Activated CD4-positive, alpha-beta memory T cell treated with anti-CD3 and anti-CD28 coated beads, Interleukin-2, amount 10 ng/mL, durations not matched to agents 7 days and 5 days (primary cell): ENCODE measurements around the gene SLC6A9. TPM values are rescaled to one million over a fixed set of nuclear protein-coding genes. Genes with fewer than 3 reads are reported as not detected.
A peak's percentile ranks its signal among the peaks of the same experiment; 100 is the strongest.

Experiments
- CTCF ChIA-PET: fragments of 350-600 bp; sonication (Branson Sonifier 250); formaldehyde crosslinking; loops from one replicate; lab custom pipeline; 2021; ENCODE audit warnings: antibody characterized with exemption, inconsistent platforms; lab: Charles Lee
- POLR2A ChIA-PET: fragments of 350-600 bp; sonication (Branson Sonifier 250); formaldehyde crosslinking; loops from one replicate; lab custom pipeline; 2021; ENCODE audit warnings: antibody characterized with exemption; lab: Charles Lee
- DNase-seq: peaks from one replicate; pipeline ENCODE4 v3.0.0-alpha.2; 2020
- H3K27ac Mint-ChIP-seq: one replicate; pipeline ENCODE4 v1.8.0; 2021; ENCODE audit warnings: mild to moderate bottlenecking, mixed read lengths
- H3K27me3 Mint-ChIP-seq: one replicate; pipeline ENCODE4 v1.8.0; 2021; ENCODE audit warnings: mixed read lengths
- H3K36me3 Mint-ChIP-seq: one replicate; pipeline ENCODE4 v1.8.0; 2021; ENCODE audit warnings: low read depth, mixed read lengths
- H3K4me1 Mint-ChIP-seq: one replicate; pipeline ENCODE4 v1.8.0; 2021; ENCODE audit warnings: mixed read lengths
- H3K4me3 Mint-ChIP-seq: one replicate; pipeline ENCODE4 v1.8.0; 2021; ENCODE audit warnings: mild to moderate bottlenecking, mixed read lengths
- H3K9me3 Mint-ChIP-seq: one replicate; pipeline ENCODE4 v1.8.0; 2021; ENCODE audit warnings: mixed read lengths
- total RNA-seq, 2 experiments: library from RNA; stranded (reverse); gene quantifications; one replicate each; pipeline ENCODE4 v1.2.3, GENCODE V29; 2021

SLC6A9 gene
- total RNA-seq, 2 experiments from 2014 or later: 4.8 to 5.7 TPM

DNA sequence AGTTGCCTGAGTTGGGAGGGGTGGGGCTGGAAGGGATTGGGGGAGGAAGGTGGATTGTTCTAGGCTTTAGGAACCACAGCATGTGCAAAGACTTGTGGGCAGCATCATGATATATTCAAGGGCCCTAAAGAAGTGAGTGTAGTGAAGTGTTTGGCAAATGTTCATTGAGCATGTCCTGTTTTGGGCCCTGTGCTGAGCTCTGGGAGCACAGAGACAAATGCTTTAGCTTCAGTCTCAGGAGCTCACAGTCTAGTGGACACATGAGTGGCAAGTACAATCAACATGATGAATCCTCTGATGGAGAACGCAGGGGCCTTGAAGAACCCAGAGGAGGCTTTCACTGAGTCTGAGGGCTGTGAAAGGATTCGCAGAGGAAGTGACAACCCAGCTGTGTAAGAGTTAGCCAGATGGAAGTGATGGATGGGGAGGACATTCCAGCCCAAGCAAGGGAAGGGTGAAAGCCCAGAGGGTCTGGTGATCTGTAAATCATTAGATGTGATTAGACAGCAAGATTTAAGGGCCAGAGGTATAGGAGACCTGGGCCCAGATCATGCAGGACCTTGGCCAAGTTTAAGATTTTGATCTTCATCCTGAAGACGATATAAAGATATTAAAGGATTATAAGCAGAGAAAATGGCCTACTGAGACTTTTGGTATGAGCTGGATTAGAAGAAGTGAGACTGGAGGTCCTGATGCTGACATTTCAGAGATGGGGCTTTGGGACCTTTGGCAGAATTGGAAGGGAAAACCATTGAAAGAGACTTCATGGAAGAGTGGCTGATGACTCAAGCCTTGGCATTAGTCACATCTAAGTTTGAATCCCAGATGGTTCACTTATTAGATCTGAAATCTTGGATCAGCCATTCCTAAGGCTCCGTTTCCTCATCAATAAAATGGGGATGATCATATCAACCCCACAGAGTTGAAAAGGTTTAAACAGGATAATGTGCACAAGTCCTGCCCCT lies 80.0 kb downstream of the SLC6A9 start:
- CTCF ChIA-PET: interaction anchor here (0.9 kb wide), 2 partner anchors 187 to 188 kb away, joined by 3 read pairs; no protein-coding TSS in a partner anchor
- no peak for DNase-seq
- Mint-ChIP-seq H3K27ac (no peak overlapping the region), H3K36me3 (peaks cover 7% of the 10 kb centered on the region), H3K27me3 (no peaks in the 10 kb centered on the region), H3K4me3 (no peak overlapping the region), H3K4me1 (peaks cover 21% of the 10 kb centered on the region), H3K9me3 (no peaks in the 10 kb centered on the region)
- POLR2A ChIA-PET: interaction anchor here (0.8 to 1.1 kb wide), 2 partner anchors 27 to 244 kb away, joined by 3 read pairs; partner anchors contain the start of gene ST3GAL3

DNA sequence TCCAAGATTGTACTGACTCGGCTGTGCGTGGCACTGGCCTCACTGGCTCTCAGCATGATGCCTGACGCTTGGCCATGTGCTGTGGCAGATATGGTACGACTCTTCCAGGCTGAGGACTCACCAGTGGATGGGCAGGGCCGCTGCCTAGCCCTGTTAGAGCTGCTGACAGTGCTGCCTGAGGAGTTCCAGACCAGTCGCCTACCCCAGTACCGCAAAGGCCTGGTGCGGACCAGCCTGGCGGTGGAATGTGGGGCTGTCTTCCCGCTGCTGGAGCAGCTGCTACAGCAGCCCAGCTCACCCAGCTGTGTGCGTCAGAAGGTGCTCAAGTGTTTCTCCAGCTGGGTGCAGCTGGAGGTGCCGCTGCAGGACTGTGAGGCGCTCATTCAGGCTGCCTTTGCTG lies 81.6 kb downstream of the SLC6A9 start:
- H3K4me3 Mint-ChIP-seq: no peak overlapping the region
- H3K27ac Mint-ChIP-seq: no peak overlapping the region
- H3K4me1 Mint-ChIP-seq: peaks cover 35% of the 10 kb centered on the region
- H3K36me3 Mint-ChIP-seq: peaks cover 10% of the 10 kb centered on the region
- CTCF ChIA-PET: interaction anchor here (2.5 kb wide), 1 partner anchor 15 kb away, joined by 14 read pairs; no protein-coding TSS in a partner anchor
- no peak for DNase-seq
- no peaks in the 10 kb centered on the region for H3K9me3 Mint-ChIP-seq
- POLR2A ChIA-PET: interaction anchor here (1.1 to 1.3 kb wide), 2 partner anchors 21 to 28 kb away, joined by 3 to 6 read pairs; partner anchors contain the start of gene DPH2
- no peaks in the 10 kb centered on the region for H3K27me3 Mint-ChIP-seq

DNA sequence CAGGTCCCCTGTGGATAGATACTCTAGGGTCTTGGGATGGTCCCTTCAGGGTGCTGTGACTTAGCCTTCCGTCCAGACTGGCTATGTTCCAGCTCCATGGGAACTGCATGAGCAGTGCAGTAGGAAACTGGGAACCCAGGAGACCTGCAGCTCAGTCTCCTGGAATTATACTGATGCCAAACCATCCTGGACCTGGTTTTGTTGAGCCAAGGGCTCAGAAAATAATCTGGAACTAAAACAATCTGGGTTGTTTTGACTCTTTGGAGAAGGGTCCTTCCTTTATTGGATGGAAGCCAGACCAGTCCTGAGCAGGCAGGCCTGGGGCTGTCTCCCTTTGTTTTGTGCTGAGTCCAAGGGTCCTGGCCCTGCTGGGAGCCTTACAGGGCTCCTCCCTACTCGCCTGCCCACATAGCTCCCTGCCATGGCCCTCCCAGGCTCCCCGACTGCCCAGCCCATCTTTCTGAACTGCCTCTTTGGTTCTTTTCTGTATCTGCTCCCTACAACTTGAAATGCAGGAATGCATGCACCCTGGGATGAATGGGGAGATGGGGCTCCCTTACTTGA lies 83.3 kb downstream of the SLC6A9 start:
- Mint-ChIP-seq H3K27me3 (no peaks in the 10 kb centered on the region), H3K4me1 (peaks cover 42% of the 10 kb centered on the region), H3K36me3 (peaks cover 12% of the 10 kb centered on the region), H3K27ac (peak overlapping the region; percentile 47), H3K9me3 (no peaks in the 10 kb centered on the region), H3K4me3 (peak overlapping the region; percentile 89)
- no peak for DNase-seq
- CTCF ChIA-PET: interaction anchor here (1.1 to 5.6 kb wide), 4 partner anchors 13 to 185 kb away, joined by 3 to 102 read pairs (median 18); partner anchors contain the start of gene ARTN
- POLR2A ChIA-PET: interaction anchor here (1.1 to 3.1 kb wide), 5 partner anchors 8 to 684 kb away, joined by 4 to 20 read pairs (median 11); partner anchors contain the start of genes ATP6V0B and DPH2

DNA sequence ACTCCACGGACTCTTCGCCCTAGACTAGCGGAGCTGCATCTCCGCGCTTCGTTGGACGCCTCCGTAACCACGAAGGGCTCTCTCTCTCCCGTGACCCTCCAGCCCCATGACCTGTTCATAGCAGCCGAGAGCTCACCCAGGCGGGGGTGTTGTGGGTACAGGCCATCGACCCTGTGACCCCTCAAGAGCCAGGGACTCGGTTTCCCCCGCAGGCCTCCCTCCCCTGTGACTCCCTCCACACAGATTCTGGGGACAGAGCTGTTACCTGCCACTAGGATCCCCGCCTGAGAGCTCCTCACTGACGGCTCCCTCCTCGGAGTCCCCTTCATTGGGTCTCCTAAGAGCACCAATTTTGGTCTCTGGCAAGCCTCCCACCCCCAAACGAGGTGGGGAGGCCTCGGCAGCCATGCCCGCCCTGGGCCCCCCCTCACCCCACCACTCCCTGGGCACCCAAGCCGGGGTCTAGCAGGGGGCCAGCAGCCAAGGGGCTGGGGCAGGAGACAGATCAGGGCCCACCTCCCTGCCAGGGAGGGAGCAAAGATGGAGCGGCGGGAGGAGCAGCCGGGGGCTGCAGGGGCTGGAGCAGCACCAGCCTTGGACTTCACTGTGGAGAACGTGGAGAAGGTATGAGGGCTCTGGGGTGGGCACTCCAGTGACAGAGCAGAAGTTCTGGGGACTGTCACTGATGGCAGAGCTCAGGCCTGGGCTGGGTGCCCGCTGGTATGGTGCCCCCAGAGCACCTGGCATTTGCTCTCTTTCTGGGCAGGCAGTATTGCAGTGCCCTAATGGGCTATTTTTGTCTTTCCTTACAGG lies 84.0 kb downstream of the SLC6A9 start:
- ChIA-PET CTCF (interaction anchor here (0.8 to 5.6 kb wide), 8 partner anchors 12 to 297 kb away, joined by 3 to 102 read pairs (median 5); partner anchors contain the start of genes ARTN, ATP6V0B and KDM4A), POLR2A (interaction anchor here (0.9 to 3.1 kb wide), 14 partner anchors 8 to 684 kb away, joined by 3 to 25 read pairs (median 5); partner anchors contain the start of genes ATP6V0B, CDC20, DPH2 and ELOVL1)
- Mint-ChIP-seq H3K27ac (peak overlapping the region; percentile 88), H3K4me3 (peak overlapping the region; percentile 89), H3K4me1 (peaks cover 44% of the 10 kb centered on the region), H3K36me3 (peaks cover 13% of the 10 kb centered on the region), H3K9me3 (no peaks in the 10 kb centered on the region), H3K27me3 (no peaks in the 10 kb centered on the region)
- peak; percentile 35 for DNase-seq

Other genes with a start within 250 kb of the SLC6A9 start
- gene ARTN, start 97.7 kb downstream of the SLC6A9 start, total RNA-seq: under 1 TPM; 0.20 to 0.23 TPM
- gene IPO13, start 84.5 kb downstream of the SLC6A9 start, total RNA-seq: 10 to 100 TPM; 21.5 to 23.5 TPM
- gene DPH2, start 61.5 kb downstream of the SLC6A9 start, total RNA-seq: 10 to 100 TPM; 18.0 to 19.2 TPM
- gene ATP6V0B, start 56.5 kb downstream of the SLC6A9 start, total RNA-seq: 100 to 1,000 TPM; 121 TPM
- gene B4GALT2, start 52.3 kb downstream of the SLC6A9 start, total RNA-seq: 10 to 100 TPM; 13.0 to 15.5 TPM
- 1 to 10 TPM; 1.8 to 2.2 TPM for gene CCDC24, start 39.9 kb downstream of the SLC6A9 start, total RNA-seq
- not detected for gene KLF17, start 87.4 kb upstream of the SLC6A9 start, total RNA-seq
- gene KLF18, start 110.2 kb upstream of the SLC6A9 start, total RNA-seq: not detected
- 10 to 100 TPM; 39.6 to 40.2 TPM for gene DMAP1, start 182.0 kb upstream of the SLC6A9 start, total RNA-seq